Testis (tissue), 3 donors: Measurements from ENCODE around the gene EFCAB7. TPM values are rescaled to one million over a fixed set of nuclear protein-coding genes. Genes with fewer than 3 reads are reported as not detected.
"Not testable (repeated sequence)": the region's sequence is repeated elsewhere in the genome, so short reads cannot be mapped to it uniquely, and the experiment has no call there.

Experiments used
- DNase-seq: peaks from one replicate; pipeline ENCODE4 v3.0.0-alpha.2; 2019
- H3K27ac ChIP-seq, 2 donors: fragments of 200-600 bp; sonication (generic); one replicate each; pipeline ENCODE4 v1.5.1; 2019
- H3K27me3 ChIP-seq: fragments of 200-600 bp; sonication (generic); one replicate; pipeline ENCODE4 v1.5.1; 2019
- H3K36me3 ChIP-seq: fragments of 200-600 bp; sonication (generic); one replicate; pipeline ENCODE4 v1.5.1; 2017; ENCODE audit warnings: low read depth; ENCODE audit errors: missing control alignments
- H3K4me1 ChIP-seq: fragments of 200-600 bp; sonication (generic); one replicate; pipeline ENCODE4 v1.5.1; 2019
- H3K4me3 ChIP-seq, 2 donors: fragments of 200-600 bp; sonication (generic); one replicate each; pipeline ENCODE4 v1.5.1; 2017 to 2019
- H3K9me3 ChIP-seq: fragments of 200-600 bp; sonication (generic); one replicate; pipeline ENCODE4 v1.5.1; 2017
- CTCF ChIP-seq, 3 experiments: fragments of 450-650 bp in 2 of 3; fragments of 200-600 bp in 1 of 3; sonication (generic) in 1 of 3; IDR thresholded peaks; one replicate each; pipeline ENCODE4 v1.5.1; 2016 to 2019; ENCODE audit warnings: antibody characterized with exemption in 3 of 3, mild to moderate bottlenecking in 2 of 3, moderate library complexity in 1 of 3
- POLR2A ChIP-seq: fragments of 450-650 bp; IDR thresholded peaks from one replicate; pipeline ENCODE4 v1.6.1; 2017; ENCODE audit warnings: antibody characterized with exemption, mild to moderate bottlenecking, moderate library complexity
- WGBS, 2 donors: methylation state at CpG; one replicate each; pipeline ENCODE4 v1.1.5; 2018; 5-methylcytosine and 5-hydroxymethylcytosine counted together
- intact Hi-C: fragments of 100-400 bp; cut with DNase I; formaldehyde crosslinking; loops from one replicate; pipeline ENCODE4 v1.15.1; 2023; ENCODE audit warnings: low total_unique reads
- polyA plus RNA-seq: library from polyadenylated mRNA; stranded (reverse); fragments of 350-450 nt; fragmentation: Illumina TruSeq; extraction: RNeasy Lipid Tissue Mini Kit (QIAGEN cat#74804); gene quantifications from one replicate; pipeline ENCODE4 v1.2.3, GENCODE V29; 2014; ENCODE audit warnings: low read depth, low replicate concordance; ENCODE audit not compliant: insufficient read depth
- total RNA-seq, 2 donors: library from RNA; depleted of rRNA; stranded (reverse); fragments of >200 nt; gene quantifications; one replicate each; pipeline ENCODE4 v1.2.3, GENCODE V29; 2016

EFCAB7 gene
- total and polyA plus RNA-seq, 3 donors from 2014 or later = 15.2 to 18.2 (median 15.6) TPM

- WGBS, 2 donors = 76% methylated on average over 6 of the region's 6 CpGs
- DNase-seq = peak; percentile 19
- no peak overlapping the region for H3K4me3 ChIP-seq
- H3K4me1 ChIP-seq = no peaks in the 10 kb centered on the region
- H3K36me3 ChIP-seq = no peaks in the 10 kb centered on the region
- H3K9me3 ChIP-seq = no peaks in the 10 kb centered on the region
- no peak overlapping the region for H3K27ac ChIP-seq
- intact Hi-C loops = no loop called here
- no peaks in the 10 kb centered on the region for H3K27me3 ChIP-seq
- peak in 2 of 3 experiments; percentile 10 to 26 for TF ChIP-seq CTCF (IDR thresholded peaks at IDR 0.05)
- TF ChIP-seq POLR2A = no peak
Measured at GRCh38 chr1:63557365-63557987, 34.2 kb downstream of the EFCAB7 start.

GRCh38 chr1:63559357-63559756, 36.0 kb downstream of the EFCAB7 start:
- no peak for DNase-seq
- H3K9me3 ChIP-seq = no peaks in the 10 kb centered on the region
- H3K36me3 ChIP-seq = no peaks in the 10 kb centered on the region
- intact Hi-C loops = no loop called here
- 96 to 100% methylated on average over 2 of the region's 2 CpGs for WGBS, 2 donors
- no peak overlapping the region for H3K27ac ChIP-seq
- TF ChIP-seq POLR2A (no peak), CTCF (IDR thresholded peaks at IDR 0.05) (no peak)
- H3K4me3 ChIP-seq = no peak overlapping the region
- H3K4me1 ChIP-seq = no peaks in the 10 kb centered on the region
- H3K27me3 ChIP-seq = no peaks in the 10 kb centered on the region

GRCh38 chr1:63563745-63564144, 40.4 kb downstream of the EFCAB7 start:
- TF ChIP-seq POLR2A = no peak
- TF ChIP-seq CTCF (IDR thresholded peaks at IDR 0.05) = no peak
- H3K9me3 ChIP-seq = no peaks in the 10 kb centered on the region
- H3K27me3 ChIP-seq = no peaks in the 10 kb centered on the region
- intact Hi-C loops = no loop called here
- H3K36me3 ChIP-seq = no peaks in the 10 kb centered on the region
- H3K4me3 ChIP-seq = no peak overlapping the region
- no peak for DNase-seq
- no peak overlapping the region for H3K27ac ChIP-seq
- no peaks in the 10 kb centered on the region for H3K4me1 ChIP-seq

GRCh38 chr1:63569068-63569467, 45.7 kb downstream of the EFCAB7 start:
- H3K36me3 ChIP-seq = no peaks in the 10 kb centered on the region
- no peak for DNase-seq
- H3K4me1 ChIP-seq = no peaks in the 10 kb centered on the region
- TF ChIP-seq POLR2A = no peak
- no peak for TF ChIP-seq CTCF (IDR thresholded peaks at IDR 0.05)
- no peak overlapping the region for H3K4me3 ChIP-seq
- 92% methylated on average over 4 of the region's 4 CpGs for WGBS, 2 donors
- H3K27me3 ChIP-seq = no peaks in the 10 kb centered on the region
- intact Hi-C loops = no loop called here
- H3K27ac ChIP-seq = no peak overlapping the region
- no peaks in the 10 kb centered on the region for H3K9me3 ChIP-seq

GRCh38 chr1:63569640-63570316, 46.5 kb downstream of the EFCAB7 start:
- no peaks in the 10 kb centered on the region for H3K36me3 ChIP-seq
- DNase-seq = no peak
- H3K27ac ChIP-seq = no peak overlapping the region
- H3K4me1 ChIP-seq = no peaks in the 10 kb centered on the region
- no peak overlapping the region for H3K4me3 ChIP-seq
- TF ChIP-seq POLR2A = no peak
- no peak for TF ChIP-seq CTCF (IDR thresholded peaks at IDR 0.05)
- intact Hi-C loops = no loop called here
- no peaks in the 10 kb centered on the region for H3K27me3 ChIP-seq
- 86 to 93% methylated on average over 3 of the region's 3 CpGs for WGBS, 2 donors
- H3K9me3 ChIP-seq = no peaks in the 10 kb centered on the region

DNA sequence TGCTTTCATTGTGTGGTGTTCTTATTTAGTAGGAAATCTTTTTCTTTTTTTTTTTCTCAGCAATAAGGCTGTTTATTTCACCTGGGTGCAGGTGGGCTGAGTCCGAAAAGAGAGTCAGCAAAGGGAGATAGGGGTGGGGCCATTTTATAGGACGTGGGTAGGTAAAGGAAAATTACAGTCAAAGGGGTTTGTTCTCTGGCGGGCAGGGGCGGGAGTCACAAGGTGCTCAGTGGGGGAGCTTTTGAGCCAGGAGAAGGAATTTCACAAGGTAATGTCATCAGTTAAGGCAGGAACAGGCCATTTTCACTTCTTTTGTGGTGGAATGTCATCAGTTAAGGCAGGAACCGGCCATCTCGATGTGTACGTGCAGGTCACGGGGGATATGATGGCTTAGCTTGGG, 49.4 kb downstream of the EFCAB7 start:
- H3K27me3 ChIP-seq, H3K4me1 ChIP-seq, DNase-seq, H3K9me3 ChIP-seq, intact Hi-C loops, H3K27ac ChIP-seq, H3K36me3 ChIP-seq, H3K4me3 ChIP-seq: not testable (repeated sequence)
- 90 to 92% methylated on average over 8 of the region's 8 CpGs for whole genome bisulfite sequencing, 2 donors

GRCh38 chr1:63574203-63574796, 51.0 kb downstream of the EFCAB7 start:
- intact Hi-C loops, H3K36me3 ChIP-seq, H3K4me1 ChIP-seq, H3K9me3 ChIP-seq, H3K27ac ChIP-seq, H3K27me3 ChIP-seq, H3K4me3 ChIP-seq, DNase-seq: not testable (repeated sequence)
- 78 to 80% methylated on average over 2 of the region's 2 CpGs for WGBS, 2 donors
